Measurements from ENCODE around the gene GDPD4.

GDPD4 gene

GRCh38 chr11:77204754-77205466 is 96.6 kb downstream of the GDPD4 start:
- no peak for TF ChIP-seq CTCF (IDR thresholded peaks at IDR 0.05; ENCODE audit: extremely low read depth, missing control alignments)
- no peak for DNase-seq (ENCODE audit: low spot score)

- no peak for DNase-seq (ENCODE audit: low spot score)
- no peak for TF ChIP-seq CTCF (IDR thresholded peaks at IDR 0.05; ENCODE audit: extremely low read depth, missing control alignments)
Measured at GRCh38 chr11:77203901-77204753, 97.4 kb downstream of the GDPD4 start.

GRCh38 chr11:77202941-77203900 is 98.3 kb downstream of the GDPD4 start:
- TF ChIP-seq CTCF (IDR thresholded peaks at IDR 0.05; ENCODE audit: extremely low read depth, missing control alignments) = no peak
- DNase-seq (ENCODE audit: low spot score) = no peak

GRCh38 chr11:77201991-77202841 is 99.3 kb downstream of the GDPD4 start:
- no peak for TF ChIP-seq CTCF (IDR thresholded peaks at IDR 0.05; ENCODE audit: extremely low read depth, missing control alignments)

GRCh38 chr11:77201370-77201769 is 100.1 kb downstream of the GDPD4 start:
- DNase-seq (ENCODE audit: low spot score) = no peak
- no peak for TF ChIP-seq CTCF (IDR thresholded peaks at IDR 0.05; ENCODE audit: extremely low read depth, missing control alignments)

More at GRCh38 chr11:77201991-77202841, 99.3 kb downstream of the GDPD4 start:
- DNase-seq (ENCODE audit: low spot score) = no peak

- DNase-seq (ENCODE audit: low spot score) = no peak
- no peak for TF ChIP-seq CTCF (IDR thresholded peaks at IDR 0.05; ENCODE audit: extremely low read depth, missing control alignments)
Measured at GRCh38 chr11:77200351-77201268, 100.9 kb downstream of the GDPD4 start.
